ENCODE measurements around the gene PPM1G.

The PPM1G gene

GRCh38 chr2:27421660-27422250 is 12.4 kb upstream of the PPM1G start:
- in situ Hi-C loops (cut with HindIII; ENCODE audit: low pct_ligation_motif_present, low pct_unique_long_range_greater_than_20kb, low sequenced_read_pairs) = no loop called here

GRCh38 chr2:27420996-27421395 is 11.6 kb upstream of the PPM1G start:
- no peak for DNase-seq
- in situ Hi-C loops (cut with HindIII; ENCODE audit: low pct_ligation_motif_present, low pct_unique_long_range_greater_than_20kb, low sequenced_read_pairs) = no loop called here

More at GRCh38 chr2:27421660-27422250, 12.4 kb upstream of the PPM1G start:
- no peak for DNase-seq

GRCh38 chr2:27416151-27416550 is 6.8 kb upstream of the PPM1G start:
- no peak for DNase-seq
- in situ Hi-C loops (cut with HindIII; ENCODE audit: low pct_ligation_motif_present, low pct_unique_long_range_greater_than_20kb, low sequenced_read_pairs) = no loop called here

DNA sequence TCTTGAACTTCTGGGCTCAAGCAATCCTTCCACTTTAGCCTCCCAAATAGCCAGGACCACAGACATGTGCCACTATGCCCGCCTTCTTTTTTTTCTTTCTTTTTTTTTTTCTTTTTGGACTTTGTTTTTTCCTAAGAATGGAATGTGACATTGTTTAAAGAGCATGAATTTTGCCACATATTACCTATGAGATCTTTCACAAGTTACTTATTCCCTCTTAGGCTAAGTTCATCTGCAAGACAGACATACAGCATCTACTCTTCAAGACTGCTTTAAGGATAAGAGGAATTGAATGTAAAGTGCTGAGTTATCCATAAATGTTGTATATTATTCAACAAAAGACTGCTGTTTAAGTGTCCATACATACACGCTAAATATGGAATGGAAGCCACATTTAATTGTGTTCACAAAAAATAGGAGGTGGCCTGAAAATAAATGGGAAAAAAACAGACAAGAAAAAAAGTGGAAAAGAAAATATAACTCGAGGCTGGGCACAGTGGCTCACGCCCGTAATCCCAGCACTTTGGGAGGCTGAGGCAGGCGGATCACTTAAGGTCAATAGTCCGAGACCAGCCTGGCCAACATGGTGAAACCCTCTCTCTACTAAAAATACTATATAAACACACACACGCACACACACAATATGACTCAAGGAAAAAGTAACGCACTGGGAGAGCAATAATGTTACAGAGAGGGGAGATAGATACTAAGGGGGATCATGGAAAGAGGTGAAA is 3.2 kb upstream of the PPM1G start:
- DNase-seq = no peak
- in situ Hi-C loops (cut with HindIII; ENCODE audit: low pct_ligation_motif_present, low pct_unique_long_range_greater_than_20kb, low sequenced_read_pairs) = no loop called here

- in situ Hi-C loops (cut with HindIII; ENCODE audit: low pct_ligation_motif_present, low pct_unique_long_range_greater_than_20kb, low sequenced_read_pairs) = no loop called here
- peak; percentile 44 for DNase-seq
Observed at GRCh38 chr2:27408601-27409320, 630 bp downstream of the PPM1G start.

- in situ Hi-C loops (cut with HindIII; ENCODE audit: low pct_ligation_motif_present, low pct_unique_long_range_greater_than_20kb, low sequenced_read_pairs) = no loop called here
- DNase-seq = peak; percentile 73
Observed at GRCh38 chr2:27407798-27408491, 1.4 kb downstream of the PPM1G start.

DNA sequence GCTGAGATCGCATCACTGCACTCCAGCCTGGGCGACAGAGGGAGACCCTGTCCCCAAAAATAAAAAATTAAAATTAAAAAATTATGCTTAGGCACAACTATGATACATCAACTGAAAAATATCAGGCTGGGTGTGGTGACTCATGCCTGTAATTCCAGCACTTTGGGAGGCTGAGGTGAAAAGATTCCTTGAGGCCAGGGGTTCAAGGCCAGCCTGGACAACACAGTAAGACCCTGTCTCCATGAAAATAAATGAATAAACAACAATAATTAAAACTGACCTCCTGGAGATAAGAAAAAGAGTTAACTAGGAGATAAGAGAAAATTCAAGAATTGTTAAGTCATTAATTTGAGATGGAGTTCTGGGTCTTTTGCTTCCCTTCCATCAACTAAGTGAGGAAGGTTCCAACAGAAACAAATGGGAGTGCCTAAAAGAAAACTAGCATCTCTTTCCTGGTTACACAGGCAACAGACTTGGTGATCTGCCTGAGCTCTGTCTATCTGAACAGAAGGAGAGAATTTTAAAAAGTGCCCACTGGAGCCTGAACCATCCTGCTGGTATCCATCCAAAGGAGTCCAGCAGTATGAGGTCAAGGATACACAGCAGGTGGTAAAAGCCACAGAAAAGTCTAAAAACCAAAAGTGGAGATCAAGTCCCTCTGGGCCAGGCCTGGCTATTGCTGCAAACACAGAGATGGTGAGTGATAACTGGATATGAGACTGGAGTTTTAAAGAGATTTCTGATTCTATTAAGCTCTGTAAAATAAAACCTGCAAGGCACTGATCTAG is 8.8 kb downstream of the PPM1G start:
- peak; percentile 37 for DNase-seq
- in situ Hi-C loops (cut with HindIII; ENCODE audit: low pct_ligation_motif_present, low pct_unique_long_range_greater_than_20kb, low sequenced_read_pairs) = no loop called here

DNA sequence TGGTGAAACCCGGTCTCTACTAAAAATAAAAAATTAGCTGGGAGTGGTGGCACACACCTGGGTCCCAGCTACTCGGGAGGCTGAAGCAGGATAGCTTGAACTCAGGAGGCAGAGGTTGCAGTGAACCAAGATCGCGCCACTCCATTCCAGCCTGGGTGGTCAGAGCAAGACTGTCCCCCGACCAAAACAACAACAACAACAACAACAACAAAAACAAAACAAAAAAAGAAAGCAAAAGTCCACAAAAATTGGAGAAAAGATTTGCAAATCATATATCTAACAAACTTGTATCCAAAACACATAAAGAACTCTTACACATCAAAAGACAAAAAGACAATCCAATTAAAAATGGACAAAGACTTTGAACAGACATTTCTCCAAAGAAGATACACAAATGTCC is 10.4 kb downstream of the PPM1G start:
- in situ Hi-C loops (cut with HindIII; ENCODE audit: low pct_ligation_motif_present, low pct_unique_long_range_greater_than_20kb, low sequenced_read_pairs) = no loop called here
- DNase-seq = no peak

DNA sequence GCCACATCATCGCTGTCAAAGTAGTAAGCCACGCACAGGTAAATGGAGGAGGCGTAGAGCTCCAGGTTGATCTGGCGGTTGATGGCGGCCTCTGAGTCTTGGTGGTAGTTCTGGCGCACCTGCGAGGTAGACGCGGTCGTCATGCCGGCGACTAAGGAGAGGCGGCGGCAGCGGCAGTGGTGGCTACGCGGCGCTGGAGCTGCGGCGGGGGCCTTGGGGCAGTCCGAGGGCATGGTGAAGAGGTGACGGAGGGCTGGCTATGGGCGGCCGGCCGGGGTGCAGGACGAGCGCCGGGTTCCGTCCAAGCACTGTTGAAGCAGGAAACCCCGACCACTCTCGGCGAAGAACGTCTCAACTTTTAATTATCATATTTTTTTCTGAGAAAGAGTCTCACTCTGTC is 16.2 kb downstream of the PPM1G start:
- in situ Hi-C loops (cut with HindIII; ENCODE audit: low pct_ligation_motif_present, low pct_unique_long_range_greater_than_20kb, low sequenced_read_pairs) = no loop called here
- DNase-seq = no peak

DNA sequence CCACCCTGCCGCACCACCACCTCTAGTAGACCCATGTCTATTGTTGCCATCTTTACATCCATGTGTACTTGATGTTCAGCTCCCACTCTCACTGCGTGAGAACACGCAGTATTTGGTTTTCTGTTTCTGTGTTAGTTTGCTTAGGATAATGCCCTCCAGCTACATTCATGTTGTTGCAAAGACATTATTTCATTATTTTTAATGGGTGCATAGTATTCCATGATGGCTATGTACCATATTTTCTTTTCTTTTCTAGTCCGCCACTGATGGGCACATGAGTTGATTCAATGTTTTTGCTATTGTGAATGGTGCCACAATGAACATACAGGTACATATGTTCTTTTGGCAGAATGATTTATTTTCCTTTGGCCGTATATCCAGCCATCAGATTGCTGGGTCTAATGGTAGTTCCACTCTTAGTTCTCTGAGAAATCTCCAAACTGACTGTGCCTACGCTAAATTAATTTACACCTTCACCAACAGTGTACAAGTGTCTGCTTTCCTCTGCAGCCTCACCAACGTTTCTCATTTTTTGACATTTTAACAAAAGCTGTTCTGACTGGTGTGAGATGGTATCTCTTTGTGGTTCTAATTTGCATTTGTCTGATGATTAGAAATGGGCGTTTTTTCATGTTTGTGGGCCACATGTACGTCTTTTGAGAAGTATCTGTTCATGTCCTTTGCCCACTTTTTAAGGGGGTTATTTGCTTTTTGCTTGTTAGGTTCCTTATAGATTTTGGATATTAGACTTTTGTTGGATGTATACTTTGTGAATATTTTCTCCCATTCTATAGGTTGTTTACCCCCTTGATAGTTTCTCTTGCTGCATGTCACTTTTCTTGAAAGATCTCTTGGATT is 18.3 kb downstream of the PPM1G start:
- DNase-seq = no peak
- in situ Hi-C loops (cut with HindIII; ENCODE audit: low pct_ligation_motif_present, low pct_unique_long_range_greater_than_20kb, low sequenced_read_pairs) = no loop called here

GRCh38 chr2:27381577-27382181 is 27.7 kb downstream of the PPM1G start:
- in situ Hi-C loops (cut with HindIII; ENCODE audit: low pct_ligation_motif_present, low pct_unique_long_range_greater_than_20kb, low sequenced_read_pairs) = no loop called here
- DNase-seq = no peak

- peak; percentile 96 for DNase-seq
- in situ Hi-C loops (cut with HindIII; ENCODE audit: low pct_ligation_motif_present, low pct_unique_long_range_greater_than_20kb, low sequenced_read_pairs) = no loop called here
Observed at GRCh38 chr2:27380626-27381545, 28.5 kb downstream of the PPM1G start, which contains the start of gene ZNF513. Gene ZNF513 (minus strand): TSS chr2:27380734. CDS start chr2:27380526, 208 bp downstream.

GRCh38 chr2:27379836-27380625 is 29.4 kb downstream of the PPM1G start:
- DNase-seq = peak; percentile 72
- in situ Hi-C loops (cut with HindIII; ENCODE audit: low pct_ligation_motif_present, low pct_unique_long_range_greater_than_20kb, low sequenced_read_pairs) = no loop called here

DNA sequence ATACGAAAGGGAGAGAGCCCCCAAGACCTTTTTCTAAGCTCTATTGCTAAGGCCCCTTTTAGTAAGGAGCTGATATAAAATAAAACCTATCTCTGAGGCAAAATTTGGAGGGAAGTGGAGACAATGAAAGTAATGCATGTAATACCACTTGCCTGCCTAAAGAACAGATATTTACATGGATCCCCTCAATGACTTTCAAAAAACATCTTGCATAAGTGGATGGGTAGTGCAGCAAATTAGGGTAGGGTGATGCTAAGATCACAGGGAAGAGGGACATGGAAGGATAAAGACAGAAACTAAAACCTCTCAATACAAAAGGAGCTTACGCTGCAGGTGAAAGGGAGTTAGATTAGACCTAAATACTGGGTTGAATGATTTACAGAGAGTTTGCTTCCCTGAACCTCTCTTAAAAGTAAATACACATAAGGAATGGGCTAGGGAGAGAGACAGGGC is 30.0 kb downstream of the PPM1G start:
- in situ Hi-C loops (cut with HindIII; ENCODE audit: low pct_ligation_motif_present, low pct_unique_long_range_greater_than_20kb, low sequenced_read_pairs) = no loop called here

DNA sequence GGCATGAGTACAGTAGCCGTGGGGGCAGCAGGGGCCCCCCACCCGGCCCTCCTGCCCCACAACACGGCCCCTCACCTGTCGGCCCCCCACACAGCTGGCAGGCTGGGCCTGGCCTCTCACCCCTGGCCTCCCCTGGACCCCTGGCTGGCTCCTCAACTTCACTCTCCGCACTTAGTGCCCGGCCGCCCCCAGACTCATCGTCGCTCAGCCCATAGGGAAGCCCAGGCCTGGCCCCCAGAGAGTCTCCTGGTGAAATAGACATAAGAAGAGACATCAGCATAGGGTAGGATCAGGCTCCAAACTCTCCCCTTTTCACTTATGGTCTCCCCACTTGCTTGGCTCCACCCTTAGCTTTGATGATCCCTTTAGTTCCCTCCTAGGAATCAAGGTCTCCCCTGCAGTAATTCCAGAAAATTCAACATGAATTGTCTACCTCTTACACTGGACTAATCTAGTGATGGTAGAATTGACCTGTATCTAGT is 30.5 kb downstream of the PPM1G start:
- DNase-seq = no peak
- in situ Hi-C loops (cut with HindIII; ENCODE audit: low pct_ligation_motif_present, low pct_unique_long_range_greater_than_20kb, low sequenced_read_pairs) = no loop called here

More for the DNA sequence above, 30.0 kb downstream of the PPM1G start:
- DNase-seq = no peak

Data from ACHN (cell line).